Left lung (tissue), 10 donors: ENCODE measurements around the gene ADCK1. TPM values are rescaled to one million over a fixed set of nuclear protein-coding genes. Genes with fewer than 3 reads are reported as not detected.

Experiments
- ATAC-seq: fragments of 200-7000 bp; cut with Tn5 transposase; one replicate; pipeline ENCODE4 v1.9.1; 2020; ENCODE audit warnings: moderate library complexity
- DNase-seq, 4 donors: peaks; one replicate each; pipeline ENCODE4 v3.0.0-alpha.2; 2013 to 2020
- H3K27ac ChIP-seq, 2 donors: fragments of 200-600 bp; sonication (generic) in 1 of 2; one replicate each; pipeline versions ENCODE4 v1.5.0 to v1.8.0; 2020 to 2021
- H3K27me3 ChIP-seq, 2 donors: fragments of 200-600 bp; sonication (generic) in 1 of 2; one replicate each; pipeline versions ENCODE4 v1.5.0 to v1.8.0; 2020 to 2021
- H3K36me3 ChIP-seq, 2 donors: fragments of 200-600 bp; sonication (generic) in 1 of 2; one replicate each; pipeline versions ENCODE4 v1.5.0 to v1.8.0; 2020 to 2021
- H3K4me1 ChIP-seq, 2 donors: fragments of 200-600 bp; one replicate each; pipeline ENCODE4 v1.8.0; 2021
- H3K4me3 ChIP-seq, 2 donors: fragments of 200-600 bp; sonication (generic) in 1 of 2; one replicate each; pipeline versions ENCODE4 v1.5.0 to v1.8.0; 2020 to 2021; ENCODE audit warnings: mild to moderate bottlenecking in 1 of 2
- H3K9me3 ChIP-seq, 2 donors: fragments of 200-600 bp; sonication (generic) in 1 of 2; one replicate each; pipeline versions ENCODE4 v1.5.0 to v1.8.0; 2020 to 2021
- intact Hi-C, 2 donors: fragments of 100-400 bp; cut with DNase I; formaldehyde crosslinking; loops; one replicate each; pipeline versions ENCODE4 v1.11.2 to v1.14.2; 2022
- polyA plus RNA-seq, 6 donors: library from polyadenylated mRNA; unstranded; fragments of 120-200 nt; gene quantifications; one replicate each; pipeline ENCODE4 v1.2.1, GENCODE V29; 2013; ENCODE audit not compliant: insufficient read length in 6 of 6
- total RNA-seq, 2 donors: library from RNA; stranded (reverse); fragmentation: NEBNext Ultra II Directional; extraction: Animal tissue kit (Norgen Biotek cat#: 25700); gene quantifications; one replicate each; pipeline ENCODE4 v1.2.1, GENCODE V29; 2021
- TF ChIP-seq, protein P1 (sequence below), 2 donors: fragments of 200-600 bp; sonication (generic) in 1 of 2; IDR thresholded peaks; one replicate each; pipeline versions ENCODE4 v1.5.0 to v1.8.0; 2021; ENCODE audit warnings: antibody characterized with exemption in 2 of 2
- donor health status: DM: no; HTN: yes; CAD: no.
- donor health status: DM: no; HTN: no; CAD: no.

The ADCK1 gene
- total and polyA plus RNA-seq, 8 donors = 4.8 to 10.3 (median 6.9) TPM

DNA sequence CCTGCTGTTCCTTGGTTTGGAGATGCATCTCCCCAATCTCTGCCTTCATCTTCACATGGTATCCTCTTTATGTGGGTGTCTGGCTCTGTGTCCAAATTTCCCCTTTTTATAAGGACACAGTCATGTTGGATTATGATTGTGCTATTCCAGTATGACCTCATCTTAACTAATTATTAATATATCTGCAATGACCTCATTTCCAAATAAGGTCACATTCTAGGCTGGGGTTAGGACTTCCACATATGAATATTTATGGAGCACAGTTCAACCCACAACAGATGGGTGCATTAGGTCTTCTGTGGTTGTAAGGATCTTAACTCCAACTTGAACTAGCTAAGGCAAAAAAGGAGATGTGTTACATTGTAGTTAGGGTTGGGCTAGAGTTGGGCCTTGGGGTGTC is 69.4 kb downstream of the ADCK1 start:
- intact Hi-C loops = no loop called here
- Histone ChIP-seq H3K27ac (no peak overlapping the region), H3K27me3 (no peaks in the 10 kb centered on the region), H3K36me3 (no peaks in the 10 kb centered on the region), H3K4me1 (no peaks in the 10 kb centered on the region), H3K4me3 (no peak overlapping the region), H3K9me3 (peaks cover 0 to 5% of the 10 kb centered on the region in 2 donors)
- no peak for DNase-seq
- no peak for ATAC-seq
- TF ChIP-seq, protein P1, sequence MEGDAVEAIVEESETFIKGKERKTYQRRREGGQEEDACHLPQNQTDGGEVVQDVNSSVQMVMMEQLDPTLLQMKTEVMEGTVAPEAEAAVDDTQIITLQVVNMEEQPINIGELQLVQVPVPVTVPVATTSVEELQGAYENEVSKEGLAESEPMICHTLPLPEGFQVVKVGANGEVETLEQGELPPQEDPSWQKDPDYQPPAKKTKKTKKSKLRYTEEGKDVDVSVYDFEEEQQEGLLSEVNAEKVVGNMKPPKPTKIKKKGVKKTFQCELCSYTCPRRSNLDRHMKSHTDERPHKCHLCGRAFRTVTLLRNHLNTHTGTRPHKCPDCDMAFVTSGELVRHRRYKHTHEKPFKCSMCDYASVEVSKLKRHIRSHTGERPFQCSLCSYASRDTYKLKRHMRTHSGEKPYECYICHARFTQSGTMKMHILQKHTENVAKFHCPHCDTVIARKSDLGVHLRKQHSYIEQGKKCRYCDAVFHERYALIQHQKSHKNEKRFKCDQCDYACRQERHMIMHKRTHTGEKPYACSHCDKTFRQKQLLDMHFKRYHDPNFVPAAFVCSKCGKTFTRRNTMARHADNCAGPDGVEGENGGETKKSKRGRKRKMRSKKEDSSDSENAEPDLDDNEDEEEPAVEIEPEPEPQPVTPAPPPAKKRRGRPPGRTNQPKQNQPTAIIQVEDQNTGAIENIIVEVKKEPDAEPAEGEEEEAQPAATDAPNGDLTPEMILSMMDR (IDR thresholded peaks at IDR 0.05) = no peak

DNA sequence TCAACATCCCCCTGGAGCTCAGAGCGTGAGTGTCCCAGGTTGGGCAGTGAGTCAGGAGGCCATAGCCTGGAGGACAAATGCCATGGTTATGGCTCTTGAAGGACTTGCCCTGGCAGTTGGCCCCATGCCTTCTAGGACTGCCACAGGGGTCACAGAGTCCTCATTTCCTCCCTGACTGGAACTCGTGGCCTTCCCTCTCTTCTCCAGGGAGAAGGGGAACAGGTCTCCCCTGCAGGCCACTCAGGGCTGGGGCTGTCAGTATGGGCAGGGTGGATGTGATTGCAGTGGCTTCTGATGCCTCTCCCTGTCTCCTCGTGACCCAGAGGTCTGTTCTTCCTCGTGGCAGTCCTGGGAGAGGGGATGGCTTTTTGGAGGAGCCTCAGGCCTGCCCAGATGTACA is 70.7 kb downstream of the ADCK1 start:
- Histone ChIP-seq H3K4me1 (no peaks in the 10 kb centered on the region), H3K27ac (no peak overlapping the region), H3K4me3 (no peak overlapping the region), H3K9me3 (peaks cover 0 to 5% of the 10 kb centered on the region in 2 donors), H3K27me3 (no peaks in the 10 kb centered on the region), H3K36me3 (peaks cover 0 to 3% of the 10 kb centered on the region in 2 donors)
- DNase-seq = no peak
- TF ChIP-seq, protein P1 (IDR thresholded peaks at IDR 0.05) = no peak
- intact Hi-C loops = no loop called here
- ATAC-seq = no peak

DNA sequence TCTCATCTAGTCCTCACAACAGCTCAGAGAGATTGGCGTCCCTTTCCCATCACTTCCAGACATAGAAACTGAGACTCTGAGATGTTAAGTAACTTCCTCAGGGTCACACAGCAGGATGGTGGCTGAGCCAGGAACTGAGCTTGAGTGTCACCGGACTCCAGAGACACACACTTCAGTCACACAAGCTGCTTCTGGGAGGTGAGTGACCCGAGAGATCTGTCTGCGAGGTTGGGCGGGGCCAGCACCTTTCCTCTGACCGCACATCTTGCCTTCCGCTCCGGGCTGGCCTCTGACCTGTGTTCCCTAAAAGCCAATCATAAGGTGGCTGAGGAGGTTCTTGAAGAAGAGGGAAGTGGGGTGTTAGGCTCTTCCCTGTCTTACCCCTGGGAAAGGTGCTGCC is 72.2 kb downstream of the ADCK1 start:
- Histone ChIP-seq H3K9me3 (peaks cover 0 to 10% of the 10 kb centered on the region in 2 donors), H3K27ac (no peak overlapping the region), H3K36me3 (peaks cover 0 to 4% of the 10 kb centered on the region in 2 donors), H3K27me3 (no peaks in the 10 kb centered on the region), H3K4me1 (no peaks in the 10 kb centered on the region), H3K4me3 (no peak overlapping the region)
- TF ChIP-seq, protein P1 (IDR thresholded peaks at IDR 0.05) = no peak
- DNase-seq = no peak
- no peak for ATAC-seq
- intact Hi-C loops = no loop called here

GRCh38 chr14:77872983-77873382 is 73.1 kb downstream of the ADCK1 start:
- ATAC-seq (no peak), DNase-seq (no peak)
- Histone ChIP-seq H3K4me3 (no peak overlapping the region), H3K36me3 (peaks cover 0 to 4% of the 10 kb centered on the region in 2 donors), H3K27me3 (no peaks in the 10 kb centered on the region), H3K4me1 (no peaks in the 10 kb centered on the region), H3K27ac (no peak overlapping the region), H3K9me3 (peaks cover 0 to 10% of the 10 kb centered on the region in 2 donors)
- intact Hi-C loops = no loop called here
- TF ChIP-seq, protein P1 (IDR thresholded peaks at IDR 0.05) = no peak

DNA sequence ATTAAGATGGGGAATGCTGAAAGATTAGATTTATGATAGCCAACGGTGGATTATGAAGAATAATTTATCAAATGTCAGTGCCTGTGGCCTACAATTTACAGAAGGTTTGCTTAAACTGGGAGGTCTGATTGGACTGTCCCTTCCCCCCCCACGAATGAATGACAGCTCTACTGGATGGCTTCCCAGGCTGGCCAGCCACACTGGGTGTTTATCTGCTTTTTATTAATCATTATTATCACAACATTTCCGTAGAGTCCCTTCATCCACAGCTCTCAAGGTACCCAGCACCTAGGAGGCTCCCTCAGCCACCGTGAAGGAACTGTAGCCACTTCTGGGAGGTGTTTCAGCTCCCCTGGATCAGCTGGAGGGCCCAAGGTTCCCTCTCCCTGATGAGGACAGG is 78.9 kb downstream of the ADCK1 start:
- Histone ChIP-seq H3K4me1 (no peaks in the 10 kb centered on the region), H3K27me3 (no peaks in the 10 kb centered on the region), H3K4me3 (no peak overlapping the region), H3K9me3 (peaks cover 0 to 5% of the 10 kb centered on the region in 2 donors), H3K27ac (no peak overlapping the region), H3K36me3 (peaks cover 0 to 4% of the 10 kb centered on the region in 2 donors)
- TF ChIP-seq, protein P1 (IDR thresholded peaks at IDR 0.05) = no peak
- intact Hi-C loops = no loop called here
- ATAC-seq (no peak), DNase-seq (no peak)
